B cell (primary cell): ENCODE results near the gene USP49.

Experiments used
- EZH2 ChIP-seq: IDR thresholded peaks from 2 replicates; pipeline ENCODE4 v1.6.1; 2012; ENCODE audit warnings: borderline replicate concordance, low read depth, mild to moderate bottlenecking, moderate library complexity, low read length; ENCODE audit not compliant: insufficient read depth, poor library complexity, severe bottlenecking
- TF ChIP-seq, protein P1 (sequence below): fragments of 200-600 bp; IDR thresholded peaks from one replicate; pipeline ENCODE4 v1.8.0; 2022; ENCODE audit warnings: antibody characterized with exemption, mild to moderate bottlenecking

DNA sequence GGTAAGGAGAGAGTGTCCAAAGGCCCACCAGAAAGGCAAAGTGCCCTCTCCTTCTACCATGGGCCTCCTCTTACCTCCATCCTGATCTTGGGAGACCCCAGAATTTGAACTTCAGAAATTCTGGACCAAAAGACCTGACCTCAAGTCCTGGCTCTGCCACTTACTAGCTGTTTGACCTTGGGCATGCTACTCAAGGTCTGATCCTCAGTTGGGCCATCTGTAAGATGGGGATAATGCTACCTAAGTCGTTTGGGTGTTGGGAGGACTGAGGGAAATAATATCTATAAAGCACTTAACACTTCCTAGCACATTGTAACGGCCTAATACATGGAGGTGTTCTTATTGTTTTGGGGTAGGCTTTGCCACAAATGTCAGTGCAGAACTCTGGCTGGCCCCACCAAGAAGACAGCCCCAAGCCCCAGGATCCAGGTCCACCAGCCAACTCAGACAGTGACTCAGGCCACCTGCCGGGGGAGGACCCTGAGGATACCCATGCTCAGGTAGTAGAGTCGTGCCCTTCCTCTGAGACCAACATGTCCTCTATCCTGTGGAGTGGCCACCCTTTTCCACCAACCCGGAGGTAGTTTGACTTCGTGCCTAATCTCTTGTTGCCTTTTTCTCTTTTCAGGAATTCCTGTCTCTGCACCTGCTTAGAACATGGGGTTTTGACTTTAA, 111.9 kb downstream of the USP49 start:
- TF ChIP-seq, protein P1, sequence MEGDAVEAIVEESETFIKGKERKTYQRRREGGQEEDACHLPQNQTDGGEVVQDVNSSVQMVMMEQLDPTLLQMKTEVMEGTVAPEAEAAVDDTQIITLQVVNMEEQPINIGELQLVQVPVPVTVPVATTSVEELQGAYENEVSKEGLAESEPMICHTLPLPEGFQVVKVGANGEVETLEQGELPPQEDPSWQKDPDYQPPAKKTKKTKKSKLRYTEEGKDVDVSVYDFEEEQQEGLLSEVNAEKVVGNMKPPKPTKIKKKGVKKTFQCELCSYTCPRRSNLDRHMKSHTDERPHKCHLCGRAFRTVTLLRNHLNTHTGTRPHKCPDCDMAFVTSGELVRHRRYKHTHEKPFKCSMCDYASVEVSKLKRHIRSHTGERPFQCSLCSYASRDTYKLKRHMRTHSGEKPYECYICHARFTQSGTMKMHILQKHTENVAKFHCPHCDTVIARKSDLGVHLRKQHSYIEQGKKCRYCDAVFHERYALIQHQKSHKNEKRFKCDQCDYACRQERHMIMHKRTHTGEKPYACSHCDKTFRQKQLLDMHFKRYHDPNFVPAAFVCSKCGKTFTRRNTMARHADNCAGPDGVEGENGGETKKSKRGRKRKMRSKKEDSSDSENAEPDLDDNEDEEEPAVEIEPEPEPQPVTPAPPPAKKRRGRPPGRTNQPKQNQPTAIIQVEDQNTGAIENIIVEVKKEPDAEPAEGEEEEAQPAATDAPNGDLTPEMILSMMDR, result no peak
- no peak for TF ChIP-seq EZH2
